DOHH2 (cell line): Measurements from ENCODE around the gene TMEM212.

Source experiments
- H3F3A ChIP-seq: fragments of 200-600 bp; sonication (generic), shearing (Covaris generic); 2 replicates; pipeline ENCODE4 v1.6.0; 2016; ENCODE audit warnings: antibody characterized with exemption, mild to moderate bottlenecking; ENCODE audit not compliant: control insufficient read depth, insufficient read depth
- H3K27ac ChIP-seq: fragments of 200-600 bp; sonication (generic); 2 replicates; pipeline ENCODE4 v1.5.1; 2014; ENCODE audit warnings: low read depth, mild to moderate bottlenecking, low read length, moderate library complexity
- H3K27me3 ChIP-seq: fragments of 200-600 bp; sonication (generic); 2 replicates; pipeline ENCODE4 v1.6.1; 2014; ENCODE audit warnings: mild to moderate bottlenecking, low read length, mixed read lengths; ENCODE audit not compliant: control insufficient read depth
- H3K36me3 ChIP-seq: fragments of 200-600 bp; sonication (generic); 2 replicates; pipeline ENCODE4 v1.6.1; 2014; ENCODE audit warnings: mild to moderate bottlenecking, low read length, moderate library complexity, mixed read lengths; ENCODE audit not compliant: control insufficient read depth
- H3K4me1 ChIP-seq: fragments of 200-600 bp; sonication (generic); 2 replicates; pipeline ENCODE4 v1.6.1; 2014; ENCODE audit warnings: mild to moderate bottlenecking, low read length, mixed read lengths; ENCODE audit not compliant: control insufficient read depth
- H3K4me2 ChIP-seq: fragments of 200-600 bp; sonication (generic); 2 replicates; pipeline ENCODE4 v1.6.0; 2014; ENCODE audit warnings: mild to moderate bottlenecking, low read length, moderate library complexity
- H3K4me3 ChIP-seq: fragments of 200-600 bp; sonication (generic); 2 replicates; pipeline ENCODE4 v1.5.1; 2014; ENCODE audit warnings: mild to moderate bottlenecking, low read length, mixed read lengths
- H3K79me2 ChIP-seq: fragments of 200-600 bp; sonication (generic); 2 replicates; pipeline ENCODE4 v1.6.1; 2014; ENCODE audit warnings: mild to moderate bottlenecking, low read length, mixed read lengths; ENCODE audit not compliant: control insufficient read depth
- H3K9me2 ChIP-seq: fragments of 200-600 bp; sonication (generic); replicated peaks from 2 replicates; pipeline ENCODE4 v1.6.1; 2014; ENCODE audit warnings: mild to moderate bottlenecking, low read length, mixed read lengths; ENCODE audit not compliant: control insufficient read depth
- H3K9me3 ChIP-seq: fragments of 200-600 bp; sonication (generic); 2 replicates; pipeline ENCODE4 v1.6.1; 2014; ENCODE audit warnings: antibody characterized with exemption, low read length, mixed read lengths; ENCODE audit not compliant: control insufficient read depth, insufficient read depth
- H4K20me1 ChIP-seq: fragments of 200-600 bp; sonication (generic); 2 replicates; pipeline ENCODE4 v1.6.0; 2014; ENCODE audit warnings: low read depth, mild to moderate bottlenecking, antibody characterized with exemption, low read length, moderate library complexity; ENCODE audit not compliant: control insufficient read depth, insufficient read depth
- CTCF ChIP-seq: fragments of 200-600 bp; sonication (generic); IDR thresholded peaks from one replicate; pipeline ENCODE4 v1.5.1; 2014; ENCODE audit warnings: antibody characterized with exemption, mild to moderate bottlenecking, low read depth, low read length; ENCODE audit not compliant: poor library complexity, severe bottlenecking
- EZH2phosphoT487 ChIP-seq: fragments of 200-600 bp; sonication (generic); IDR thresholded peaks from 2 replicates; pipeline ENCODE4 v1.6.1; 2017; ENCODE audit warnings: borderline replicate concordance, mild to moderate bottlenecking, antibody characterized with exemption, low read length, moderate library complexity, mixed read lengths

TMEM212 gene

GRCh38 chr3:171845481-171846284 lies 2.5 kb downstream of the TMEM212 start:
- Histone ChIP-seq H3K36me3 (no peaks in the 10 kb centered on the region), H3K27ac (no peak overlapping the region), H3K27me3 (0 out of 2 replicates have a peak, but pooled peaks cover 3% of the 10 kb centered on the region), H3K9me2 (no peaks in the 10 kb centered on the region), H4K20me1 (no peaks in the 10 kb centered on the region), H3K9me3 (no peaks in the 10 kb centered on the region), H3K79me2 (no peaks in the 10 kb centered on the region), H3F3A (no peaks in the 10 kb centered on the region), H3K4me3 (no peak overlapping the region), H3K4me1 (no peaks in the 10 kb centered on the region), H3K4me2 (no peak overlapping the region)
- TF ChIP-seq CTCF (no peak), EZH2phosphoT487 (no peak)

GRCh38 chr3:171846597-171846996 lies 3.4 kb downstream of the TMEM212 start:
- Histone ChIP-seq H3K27ac (no peak overlapping the region), H3K4me2 (no peak overlapping the region), H3K36me3 (no peaks in the 10 kb centered on the region), H3F3A (no peaks in the 10 kb centered on the region), H4K20me1 (no peaks in the 10 kb centered on the region), H3K4me3 (no peak overlapping the region), H3K27me3 (0 out of 2 replicates have a peak, but pooled peaks cover 3% of the 10 kb centered on the region), H3K9me2 (no peaks in the 10 kb centered on the region), H3K9me3 (no peaks in the 10 kb centered on the region), H3K79me2 (no peaks in the 10 kb centered on the region), H3K4me1 (no peaks in the 10 kb centered on the region)
- TF ChIP-seq CTCF (no peak), EZH2phosphoT487 (no peak)

DNA sequence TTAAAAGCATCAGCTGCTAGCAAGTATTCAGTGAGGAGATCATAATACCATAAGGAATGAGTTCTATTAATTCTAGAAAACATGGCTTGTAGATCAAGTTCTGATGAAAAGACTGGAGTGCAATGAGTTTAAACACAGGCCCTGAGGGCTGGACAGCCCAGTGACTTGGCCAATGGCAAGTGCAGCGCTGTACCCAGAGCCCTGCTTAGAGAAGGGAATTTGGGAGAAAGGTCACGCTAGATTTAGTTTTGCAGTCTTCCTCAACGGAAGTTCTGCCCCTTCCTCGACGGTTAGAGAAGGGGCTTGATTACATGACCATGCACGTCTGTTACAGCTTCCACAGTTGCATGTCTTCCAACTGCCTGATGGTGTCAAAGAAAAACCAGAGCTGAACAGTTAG lies 4.0 kb downstream of the TMEM212 start:
- Histone ChIP-seq H3K79me2 (no peaks in the 10 kb centered on the region), H3K9me2 (no peaks in the 10 kb centered on the region), H3F3A (no peaks in the 10 kb centered on the region), H3K4me2 (no peak overlapping the region), H3K4me3 (no peak overlapping the region), H3K27ac (no peak overlapping the region), H4K20me1 (no peaks in the 10 kb centered on the region), H3K4me1 (no peaks in the 10 kb centered on the region), H3K27me3 (0 out of 2 replicates have a peak, but pooled peaks cover 3% of the 10 kb centered on the region), H3K36me3 (no peaks in the 10 kb centered on the region), H3K9me3 (no peaks in the 10 kb centered on the region)
- TF ChIP-seq EZH2phosphoT487 (no peak), CTCF (no peak)
